NT2/D1 (cell line): ENCODE results near the gene HMGB1.

Source experiments
- SUZ12 ChIP-seq: IDR thresholded peaks from 2 replicates; pipeline ENCODE4 v1.6.1; 2011; ENCODE audit not compliant: insufficient read length, insufficient read depth; ENCODE audit errors: extremely low read depth
- YY1 ChIP-seq: IDR thresholded peaks from 2 replicates; pipeline ENCODE4 v1.6.1; 2011; ENCODE audit not compliant: insufficient read length, insufficient read depth
- ZNF274 ChIP-seq: IDR thresholded peaks from 2 replicates; pipeline ENCODE4 v1.6.1; 2011; ENCODE audit warnings: mild to moderate bottlenecking, low read depth, low read length

- TF ChIP-seq YY1 (no peak), ZNF274 (no peak), SUZ12 (no peak)
Measured at GRCh38 chr13:30465343-30465592, 468 bp downstream of the HMGB1 start.
